Measurements from ENCODE around the gene HSH2D.
"Not testable (repeated sequence)": the region's sequence is repeated elsewhere in the genome, so short reads cannot be mapped to it uniquely, and the experiment has no call there.

Gene HSH2D

DNA sequence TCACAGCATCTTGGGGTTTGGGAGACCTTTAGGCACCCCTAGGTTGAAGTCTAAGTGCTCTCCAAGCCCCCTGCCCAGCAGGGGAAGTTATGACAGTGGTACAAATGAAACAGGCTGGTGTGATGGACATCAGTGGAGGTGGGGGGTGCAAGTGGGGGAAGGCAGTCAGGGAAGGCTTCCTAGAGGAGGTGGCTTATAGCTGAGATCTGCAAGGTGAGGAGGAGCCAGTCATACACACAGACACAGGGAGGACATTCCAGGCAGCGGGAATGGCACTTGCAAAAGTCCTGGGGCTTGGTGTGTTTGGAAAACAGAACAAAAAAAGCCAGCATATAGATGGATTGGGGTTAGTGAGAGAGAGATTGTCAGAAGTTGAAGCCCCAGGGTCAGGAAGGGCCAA lies 11.6 kb downstream of the HSH2D start:
- DNase-seq (ENCODE audit: low read depth in 2 of 2), result no peak

GRCh38 chr19:16156904-16157303 lies 13.4 kb downstream of the HSH2D start:
- DNase-seq (ENCODE audit: low read depth in 2 of 2), result no peak

DNA sequence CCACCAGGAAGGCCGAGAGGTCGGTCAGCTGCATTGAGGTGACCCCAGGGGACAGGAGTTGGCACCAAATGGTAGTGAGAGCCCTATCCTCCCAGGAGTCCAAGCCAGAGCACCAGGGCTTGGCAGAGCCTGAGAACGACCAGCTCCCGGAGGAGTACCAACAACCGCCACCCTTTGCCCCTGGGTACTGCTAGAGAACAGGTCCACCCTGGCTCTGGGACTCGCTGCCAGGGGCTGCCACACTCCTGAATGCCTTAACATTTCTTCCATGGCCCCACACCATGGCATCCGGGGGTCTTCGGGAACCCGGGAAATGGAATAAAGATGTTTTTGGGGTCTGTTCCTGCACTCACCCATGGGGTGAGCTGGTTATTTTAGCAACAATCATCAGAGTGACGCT lies 14.1 kb downstream of the HSH2D start:
- no peak for DNase-seq (ENCODE audit: low read depth in 2 of 2)

- no peak for DNase-seq (ENCODE audit: low read depth in 2 of 2)
Observed at GRCh38 chr19:16159655-16160054, 16.2 kb downstream of the HSH2D start.

DNA sequence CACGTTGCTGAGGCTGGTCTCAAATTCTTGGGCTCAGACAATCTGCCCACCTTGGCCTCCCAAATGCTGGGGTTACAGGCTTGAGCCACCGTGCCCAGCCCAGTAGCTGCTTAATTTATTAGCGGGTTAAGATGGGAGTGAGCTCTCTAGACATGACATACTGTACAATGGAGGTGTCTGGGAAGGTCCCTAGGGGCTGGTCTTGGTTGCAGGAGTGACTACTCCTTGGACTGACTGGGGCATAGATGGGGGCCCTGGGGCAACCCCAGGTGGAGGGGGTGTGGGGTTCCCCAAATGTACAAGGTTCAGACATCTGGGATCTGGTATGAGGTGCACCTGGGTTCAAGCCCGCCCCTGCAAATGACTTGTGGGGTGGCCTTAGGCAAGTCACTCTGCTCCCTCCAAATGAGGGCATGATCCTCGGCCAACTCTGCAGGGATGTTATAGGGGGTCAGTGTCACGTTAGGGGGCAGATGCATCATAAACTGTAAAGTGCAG lies 17.0 kb downstream of the HSH2D start:
- no peak for DNase-seq (ENCODE audit: low read depth in 2 of 2)

DNA sequence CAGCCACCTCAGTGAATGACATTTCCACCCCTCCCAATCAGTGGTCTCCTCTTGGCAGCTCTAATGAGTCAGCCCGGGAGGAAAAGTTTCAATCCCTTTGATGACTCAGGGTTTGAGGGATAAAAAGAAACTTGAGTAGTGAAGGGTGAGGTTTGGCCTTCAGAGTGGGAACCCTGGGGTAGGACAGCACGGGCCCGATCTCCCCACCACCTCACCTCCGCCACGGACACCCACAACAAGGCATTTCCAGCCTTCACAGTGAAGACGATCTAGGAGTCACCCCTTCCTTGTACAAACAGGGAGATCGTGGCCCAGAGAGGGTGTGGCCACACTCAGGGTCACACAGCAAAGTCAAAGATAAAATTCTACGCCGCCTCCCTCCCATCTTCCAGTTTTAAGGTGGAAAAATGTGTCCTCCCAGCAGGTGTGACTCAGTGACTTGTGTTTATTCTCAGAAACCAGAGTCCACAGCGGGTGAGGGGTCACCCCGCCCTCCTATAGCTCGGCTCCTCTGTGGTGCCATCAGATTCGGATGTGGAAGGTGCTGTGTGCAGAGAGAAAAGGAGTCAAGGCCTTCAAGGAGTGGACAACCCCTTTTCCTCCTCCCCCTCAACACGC lies 17.6 kb downstream of the HSH2D start:
- no peak for DNase-seq (ENCODE audit: low read depth in 2 of 2)

GRCh38 chr19:16161840-16162239 lies 18.4 kb downstream of the HSH2D start:
- no peak for DNase-seq (ENCODE audit: low read depth in 2 of 2)

- no peak for DNase-seq (ENCODE audit: low read depth in 2 of 2)
Observed at GRCh38 chr19:16164222-16164890, 20.9 kb downstream of the HSH2D start.

DNA sequence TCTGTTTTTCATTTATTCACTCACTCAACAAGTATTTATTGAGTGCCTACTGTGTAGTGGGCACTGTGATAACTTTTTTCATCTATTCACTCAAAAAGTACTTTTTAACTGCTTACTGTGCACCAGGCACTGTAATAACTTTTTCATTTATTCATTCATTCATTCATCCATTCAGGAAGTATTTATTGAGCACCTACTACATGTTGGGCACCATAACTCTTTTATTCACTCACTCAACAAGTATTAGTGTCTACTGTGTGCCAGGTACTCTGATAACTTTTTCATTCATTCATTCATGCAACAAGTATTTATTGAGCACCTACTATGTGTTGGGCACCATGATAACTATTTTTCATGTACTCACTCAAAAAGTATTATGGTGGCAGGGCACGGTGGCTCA lies 22.9 kb downstream of the HSH2D start:
- DNase-seq (ENCODE audit: low read depth in 2 of 2), result no peak

GRCh38 chr19:16167055-16167454 lies 23.6 kb downstream of the HSH2D start:
- no peak for DNase-seq (ENCODE audit: low read depth in 2 of 2)

DNA sequence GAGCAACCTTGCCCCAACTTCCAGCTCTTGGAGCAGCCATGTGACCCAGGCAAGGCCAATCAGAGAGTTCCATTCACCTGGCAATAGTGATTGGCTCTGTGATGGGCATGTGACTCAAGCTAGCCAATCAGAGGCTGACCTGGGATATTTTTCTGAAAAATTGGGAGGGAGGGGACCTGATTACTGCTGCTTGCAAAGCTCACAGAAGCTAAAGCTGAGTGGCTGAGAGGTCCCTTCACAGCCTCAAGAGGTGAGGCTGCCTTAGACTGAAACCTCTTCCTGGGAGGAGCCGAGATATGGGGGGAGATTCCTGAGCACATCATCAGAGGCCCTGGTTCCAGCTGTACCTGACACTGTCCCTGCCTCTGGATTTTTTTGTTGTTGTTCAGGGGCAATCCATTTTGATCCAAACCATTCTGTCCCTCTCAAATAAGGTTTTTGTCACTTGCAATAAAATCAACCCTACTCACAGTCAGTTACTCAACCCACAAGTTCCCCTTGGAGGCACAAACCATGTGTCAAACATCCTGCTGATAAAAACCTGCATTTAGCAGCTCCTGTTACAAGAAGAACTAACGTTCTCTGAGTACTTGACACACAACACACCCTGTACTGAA lies 25.1 kb downstream of the HSH2D start:
- no peak for DNase-seq (ENCODE audit: low read depth in 2 of 2)

- no peak for DNase-seq (ENCODE audit: low read depth in 2 of 2)
Observed at GRCh38 chr19:16170134-16170533, 26.6 kb downstream of the HSH2D start.

DNA sequence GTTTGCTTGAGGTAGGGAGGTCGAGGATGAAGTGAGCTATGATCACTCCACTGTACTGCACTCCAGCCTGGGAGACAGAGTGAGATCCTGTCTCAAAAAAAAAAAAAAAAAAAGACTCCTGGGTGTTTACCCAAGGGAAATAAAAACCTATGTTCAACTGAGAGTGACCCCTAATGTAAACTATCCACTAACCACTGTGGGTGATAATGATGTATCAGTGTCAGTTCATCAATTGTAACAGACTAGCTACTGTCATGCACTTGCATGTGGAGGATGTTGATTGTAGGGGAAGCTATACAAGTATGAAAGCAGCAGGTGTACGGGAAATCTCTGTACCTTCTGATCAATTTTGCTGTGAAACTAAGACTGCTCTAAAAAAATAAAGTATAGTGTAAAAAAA lies 32.5 kb downstream of the HSH2D start:
- DNase-seq (ENCODE audit: low read depth in 2 of 2), result no peak

DNA sequence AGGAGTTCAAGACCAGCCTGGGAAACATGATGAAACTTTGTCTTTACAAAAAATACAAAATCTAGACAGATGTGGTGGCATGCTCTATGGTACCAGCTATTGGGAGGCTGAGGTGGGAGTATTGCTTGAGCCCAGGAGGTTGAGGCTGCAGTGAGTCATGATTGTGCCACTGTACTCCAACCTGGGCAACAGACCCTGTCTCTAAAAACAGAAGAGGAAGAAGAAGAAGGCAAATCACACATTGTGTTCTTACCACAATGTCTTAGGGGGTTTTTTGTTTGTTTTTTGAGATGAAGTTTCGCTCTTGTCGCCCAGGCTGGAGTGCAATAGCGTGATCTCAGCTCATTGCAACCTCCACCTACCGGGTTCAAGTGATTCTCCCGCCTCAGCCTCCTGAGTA lies 35.4 kb downstream of the HSH2D start:
- DNase-seq (ENCODE audit: low read depth in 2 of 2), result not testable (repeated sequence)

GRCh38 chr19:16180611-16181010 lies 37.1 kb downstream of the HSH2D start:
- no peak for DNase-seq (ENCODE audit: low read depth in 2 of 2)

DNA sequence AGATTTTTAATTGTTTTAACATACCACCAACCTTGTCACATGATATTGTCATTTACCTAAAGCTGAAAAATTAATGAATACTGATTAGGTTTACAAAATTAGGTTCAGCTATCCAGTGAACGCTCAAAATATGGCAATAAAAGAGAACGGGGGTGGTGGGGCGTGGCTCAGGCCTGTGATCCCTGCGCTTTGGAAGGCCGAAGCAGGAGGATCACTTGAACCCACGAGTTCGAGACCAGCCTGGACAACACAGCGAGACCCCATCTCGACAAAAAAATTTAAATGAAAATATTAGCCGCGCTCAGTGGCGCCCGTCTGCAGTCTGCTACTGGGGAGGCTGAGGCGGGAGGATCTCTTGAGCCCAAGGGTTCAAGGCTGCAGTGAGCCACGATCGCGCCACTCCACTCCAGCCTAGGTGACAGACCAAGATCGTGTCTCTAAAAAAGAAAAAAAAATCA lies 41.2 kb downstream of the HSH2D start:
- no peak for DNase-seq (ENCODE audit: low read depth in 2 of 2)

DNA sequence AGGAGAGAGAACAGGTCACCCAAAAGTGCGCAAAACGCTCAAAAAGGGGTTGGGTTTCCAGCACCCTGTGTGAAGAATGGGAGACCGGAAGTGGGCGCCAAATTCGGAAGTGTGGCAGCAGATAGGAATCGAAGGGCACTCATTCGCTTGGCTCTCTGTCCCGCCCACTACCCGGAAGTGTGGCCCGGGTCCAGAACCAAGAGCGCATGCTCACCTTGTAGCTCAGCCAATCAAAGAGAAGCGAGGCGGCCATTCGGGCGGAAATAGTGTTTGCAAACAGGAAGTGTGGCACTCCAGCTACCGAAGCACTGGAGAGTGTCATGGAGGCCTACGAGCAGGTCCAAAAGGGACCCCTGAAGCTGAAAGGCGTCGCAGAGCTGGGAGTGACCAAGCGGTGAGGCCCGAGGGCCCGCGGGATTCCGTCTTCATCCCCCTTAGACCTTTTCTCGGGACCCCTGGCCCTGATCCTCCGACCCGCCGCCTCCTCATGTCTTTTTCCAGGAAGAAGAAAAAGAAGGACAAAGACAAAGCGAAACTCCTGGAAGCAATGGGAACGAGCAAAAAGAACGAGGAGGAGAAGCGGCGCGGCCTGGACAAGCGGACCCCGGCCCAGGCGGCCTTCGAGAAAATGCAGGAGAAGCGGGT lies 41.8 kb downstream of the HSH2D start, which contains the start of gene FAM32A:
Gene FAM32A (plus strand): TSS at position 288 of the 645 bp plus-strand sequence. CDS start 33 bp downstream, at position 321.
- peak; percentile 96 to 98 for DNase-seq (ENCODE audit: low read depth in 2 of 2)

DNA sequence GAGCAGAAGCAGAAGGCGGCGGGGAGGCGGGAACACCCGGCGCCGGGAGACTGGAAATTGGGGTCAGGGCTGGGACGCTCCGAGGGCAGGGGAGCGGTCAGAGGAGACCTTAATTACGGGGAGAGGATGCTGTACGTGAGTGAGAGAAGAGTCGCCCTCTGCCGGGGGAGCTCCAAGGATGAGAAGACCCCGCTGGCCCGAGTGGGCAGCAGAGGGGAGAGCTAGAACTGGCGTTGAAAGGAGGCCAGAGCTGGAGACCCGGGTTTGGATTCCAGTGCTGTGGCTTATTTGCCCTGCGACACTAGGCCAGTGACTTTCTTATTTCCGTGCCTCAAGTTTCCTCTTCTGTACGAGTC lies 42.3 kb downstream of the HSH2D start:
- no peak for DNase-seq (ENCODE audit: low read depth in 2 of 2)

- no peak for DNase-seq (ENCODE audit: low read depth in 2 of 2)
Observed at GRCh38 chr19:16188521-16188920, 45.0 kb downstream of the HSH2D start.

DNA sequence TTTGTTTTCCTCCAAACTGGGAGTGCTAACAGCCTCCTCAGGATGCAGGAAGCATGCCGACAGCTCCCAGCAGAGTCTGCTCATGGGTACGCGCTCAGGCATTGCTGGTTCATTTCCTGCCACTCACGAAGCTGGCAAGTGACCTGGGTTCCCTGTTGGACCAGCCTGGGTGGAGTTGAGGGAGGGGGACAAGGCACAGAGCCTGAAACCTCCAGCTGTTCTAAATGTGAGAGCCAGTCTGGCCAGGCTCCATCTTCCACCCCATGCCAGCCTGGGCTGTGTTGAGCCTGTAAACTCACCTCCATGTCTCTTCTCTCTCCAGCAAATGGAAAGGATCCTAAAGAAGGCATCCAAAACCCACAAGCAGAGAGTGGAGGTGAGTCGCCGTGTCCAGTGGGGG lies 46.7 kb downstream of the HSH2D start:
- no peak for DNase-seq (ENCODE audit: low read depth in 2 of 2)

GRCh38 chr19:16190736-16191135 lies 47.3 kb downstream of the HSH2D start:
- DNase-seq (ENCODE audit: low read depth in 2 of 2), result no peak

- DNase-seq (ENCODE audit: low read depth in 2 of 2), result no peak
Observed at GRCh38 chr19:16191216-16191908, 47.9 kb downstream of the HSH2D start.

Measured in stimulated activated CD8-positive, alpha-beta memory T cell treated with anti-CD3 and anti-CD28 coated beads, Interleukin-15, amount 100 ng/mL, for 4 hours (primary cell).